HG03280 (cell line): ENCODE data around the gene BTD.

Experiments used
- ATAC-seq: cut with Tn5 transposase; IDR thresholded peaks from one replicate; pipeline ENCODE4 v1.9.1; 2021; ENCODE audit warnings: mild to moderate bottlenecking, moderate library complexity; ENCODE audit not compliant: unreplicated experiment

BTD gene, protein sequence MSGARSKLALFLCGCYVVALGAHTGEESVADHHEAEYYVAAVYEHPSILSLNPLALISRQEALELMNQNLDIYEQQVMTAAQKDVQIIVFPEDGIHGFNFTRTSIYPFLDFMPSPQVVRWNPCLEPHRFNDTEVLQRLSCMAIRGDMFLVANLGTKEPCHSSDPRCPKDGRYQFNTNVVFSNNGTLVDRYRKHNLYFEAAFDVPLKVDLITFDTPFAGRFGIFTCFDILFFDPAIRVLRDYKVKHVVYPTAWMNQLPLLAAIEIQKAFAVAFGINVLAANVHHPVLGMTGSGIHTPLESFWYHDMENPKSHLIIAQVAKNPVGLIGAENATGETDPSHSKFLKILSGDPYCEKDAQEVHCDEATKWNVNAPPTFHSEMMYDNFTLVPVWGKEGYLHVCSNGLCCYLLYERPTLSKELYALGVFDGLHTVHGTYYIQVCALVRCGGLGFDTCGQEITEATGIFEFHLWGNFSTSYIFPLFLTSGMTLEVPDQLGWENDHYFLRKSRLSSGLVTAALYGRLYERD

DNA sequence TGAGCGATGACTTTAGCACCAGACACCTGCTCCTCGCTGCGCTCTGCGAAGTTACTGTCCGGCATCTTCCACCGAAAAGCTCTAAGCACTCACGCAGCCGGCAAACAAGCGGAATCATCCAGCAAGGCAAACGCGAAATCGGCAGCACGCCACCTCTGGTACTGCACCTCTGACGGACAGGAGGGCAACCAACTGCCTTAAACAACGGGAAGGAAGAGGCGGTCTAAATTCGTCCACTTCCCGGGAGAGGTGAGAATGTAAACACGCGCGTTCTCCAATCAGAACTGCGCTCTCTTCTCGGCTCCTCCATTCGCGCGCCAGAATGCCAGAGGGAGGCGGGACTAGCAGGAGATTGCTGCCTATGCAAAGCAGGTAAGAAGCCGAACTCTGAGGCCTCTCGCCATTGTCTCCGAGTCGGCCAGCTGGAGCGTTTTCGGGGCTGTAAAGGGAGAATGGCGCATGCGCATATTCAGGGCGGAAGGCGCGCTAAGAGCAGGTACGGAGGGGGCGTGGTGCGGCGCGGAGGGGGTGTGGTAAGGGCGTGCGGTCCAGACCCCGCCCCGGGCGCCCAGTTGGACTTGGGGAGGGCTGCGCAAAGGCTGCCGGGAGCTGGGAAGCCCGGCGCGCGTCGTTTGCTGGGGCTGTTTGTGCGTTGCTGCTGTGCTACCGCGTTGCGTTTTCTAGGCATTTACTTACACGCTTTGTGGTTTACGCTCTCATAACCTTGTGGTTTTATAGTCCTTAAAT is at the start of gene BTD, which contains the start of gene HACL1:
BTD (plus strand) TSS at position 347 of the 747 bp plus-strand sequence. CDS start 33,695 bp downstream, outside the sequence.
HACL1 (minus strand) TSS at position 171 of the 747 bp plus-strand sequence; CDS start at position 65, 106 bp downstream.
- ATAC-seq = peak; percentile 95

DNA sequence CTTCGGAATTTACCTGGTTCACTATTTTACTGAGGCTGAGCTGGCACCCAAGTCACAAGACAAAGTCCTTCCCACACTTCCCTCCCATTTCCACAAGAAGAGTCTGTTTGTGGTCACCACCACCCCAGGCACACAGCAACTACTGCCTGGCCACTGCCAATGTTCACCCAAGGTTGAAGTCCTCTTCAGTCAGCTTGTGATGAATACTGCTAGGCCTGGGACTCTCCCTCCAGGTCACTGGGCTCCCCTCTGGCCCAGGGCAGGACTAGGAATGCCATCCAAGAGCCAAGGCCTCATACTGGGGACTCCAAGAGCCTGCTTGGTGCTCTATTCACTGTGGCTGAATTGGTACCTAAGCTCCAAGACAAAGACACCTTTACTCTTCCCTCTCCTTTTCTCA is 49.6 kb upstream of the BTD start:
- no peak for ATAC-seq

DNA sequence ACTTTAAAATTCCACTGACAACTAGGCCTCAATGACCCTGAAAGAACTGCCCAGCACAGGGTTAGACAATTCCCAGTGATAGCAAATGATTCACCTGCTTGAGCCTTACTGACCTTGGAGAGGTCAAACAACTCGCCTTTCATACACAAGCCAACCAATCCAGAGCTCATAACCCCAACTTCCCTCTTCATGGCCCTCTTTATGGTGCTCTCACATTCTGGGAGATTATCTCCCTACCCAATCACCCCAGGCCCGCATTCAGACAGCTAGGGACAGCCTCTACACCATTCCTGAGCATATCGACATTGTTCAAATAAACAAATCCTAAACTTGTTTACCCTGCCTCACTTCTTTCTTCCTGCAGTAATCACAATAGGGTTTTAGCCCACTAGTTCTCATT is 47.8 kb upstream of the BTD start:
- no peak for ATAC-seq

DNA sequence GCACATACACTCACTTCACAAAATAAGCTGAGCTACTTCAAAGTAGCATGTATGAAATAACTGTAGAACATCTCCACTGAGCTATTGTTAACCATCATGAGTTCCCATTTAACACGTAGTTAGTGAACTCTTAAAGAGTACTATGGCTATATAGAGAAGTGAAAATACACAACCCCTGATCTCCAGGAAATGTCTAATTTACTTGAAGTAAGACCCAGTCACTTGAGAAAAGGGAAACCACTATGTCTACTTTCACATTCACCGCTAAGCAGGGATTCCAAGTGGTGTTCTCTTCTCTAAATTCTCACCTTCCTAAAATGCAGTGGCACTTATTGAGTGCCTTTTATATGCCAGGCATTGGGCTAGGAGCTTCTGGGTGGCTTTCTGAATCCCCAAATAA is 45.0 kb upstream of the BTD start:
- ATAC-seq = peak; percentile 82

DNA sequence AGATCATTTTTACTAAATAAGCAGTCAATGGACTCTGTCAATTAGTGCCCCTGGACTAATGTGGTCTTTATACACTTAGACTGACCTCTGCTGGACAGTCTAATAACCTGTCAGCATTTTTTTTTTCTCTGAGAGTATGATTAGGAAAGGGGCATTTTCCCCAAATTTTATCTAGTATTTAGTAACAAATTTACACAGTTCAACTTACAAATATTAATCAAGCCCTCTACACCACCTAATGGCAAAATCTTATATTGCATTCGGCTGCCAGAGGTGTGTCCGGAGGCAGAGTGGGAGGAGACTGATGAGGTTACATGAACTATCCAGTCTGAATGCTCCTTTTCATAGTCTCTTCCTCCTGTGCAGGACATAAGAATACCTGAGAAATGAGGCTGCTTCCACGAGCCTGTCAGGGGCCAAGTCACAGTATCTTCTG is 44.0 kb upstream of the BTD start:
- ATAC-seq = peak; percentile 45

DNA sequence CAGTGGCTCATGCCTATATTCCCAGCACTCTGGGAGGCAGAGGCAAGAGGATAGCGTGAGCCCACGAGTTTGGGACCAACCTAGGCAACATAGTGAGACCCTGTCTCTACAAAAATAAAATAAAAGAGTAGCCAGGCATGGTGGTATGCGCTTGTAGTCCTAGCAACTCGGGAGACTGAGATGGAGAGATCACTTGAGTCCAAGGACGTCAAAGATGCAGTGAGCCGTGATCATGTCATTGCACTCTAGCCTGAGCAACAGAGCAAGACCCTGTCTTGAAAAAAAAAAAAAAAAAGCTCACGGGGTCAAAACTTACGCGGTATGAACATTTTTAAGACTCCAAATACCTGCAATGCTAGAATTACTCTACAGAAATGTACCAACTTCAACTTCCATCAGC is 43.0 kb upstream of the BTD start:
- no peak for ATAC-seq

DNA sequence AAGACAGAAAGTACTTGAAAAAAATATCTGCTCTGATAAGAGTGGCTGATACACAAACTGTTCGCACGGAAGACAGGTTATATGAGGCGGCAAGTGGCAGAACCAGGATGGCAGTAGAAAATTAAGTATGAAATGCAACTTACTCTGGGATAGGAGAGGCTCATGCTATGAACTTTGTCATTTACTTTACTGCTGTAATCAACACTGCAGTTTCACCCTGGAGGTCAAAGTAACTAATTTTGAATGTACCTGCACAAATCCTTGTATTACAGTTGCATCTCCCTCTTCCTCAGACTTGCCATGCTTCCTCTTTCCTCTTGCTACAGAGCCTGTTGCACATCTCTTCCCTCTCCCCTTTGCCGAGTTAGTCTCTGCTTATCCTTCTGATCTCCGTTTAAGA is 39.0 kb upstream of the BTD start:
- ATAC-seq = no peak

DNA sequence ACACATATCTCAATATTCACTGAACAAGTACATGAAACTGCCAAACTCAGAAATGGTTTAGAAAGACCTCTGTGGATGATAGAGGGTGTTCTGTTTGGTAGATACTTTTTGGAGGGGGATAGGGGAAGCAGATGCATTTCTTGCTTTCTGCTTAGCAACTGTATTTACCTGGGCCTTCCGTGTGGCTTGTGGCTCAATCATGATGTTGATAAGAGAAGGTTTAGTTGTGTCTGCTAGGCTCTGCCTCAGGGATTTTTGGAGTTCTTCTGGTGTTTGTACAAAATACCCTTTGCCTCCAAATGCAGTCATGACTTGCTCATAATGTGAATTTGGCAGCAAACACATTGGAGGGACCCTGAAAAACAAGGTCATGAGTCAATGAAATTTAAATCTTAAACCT is 38.4 kb upstream of the BTD start:
- no peak for ATAC-seq

DNA sequence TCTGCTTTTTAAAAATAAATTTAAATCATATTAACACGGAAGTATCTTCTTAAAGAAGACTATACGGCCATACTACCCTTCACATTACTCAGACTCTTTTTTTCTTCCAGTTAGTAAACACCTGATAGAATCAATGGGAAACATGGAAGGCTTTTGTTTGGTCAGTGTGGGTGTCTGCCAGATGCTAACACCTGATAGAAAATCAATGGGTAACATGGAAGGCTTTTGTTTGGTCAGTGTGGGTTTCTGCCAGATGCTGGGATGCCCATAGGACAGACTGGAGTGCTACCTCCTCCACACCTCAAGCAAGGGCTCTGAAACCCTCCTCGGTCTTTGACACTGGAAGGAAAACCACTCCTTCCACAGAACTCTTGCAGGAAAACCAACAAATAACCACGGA is 29.4 kb upstream of the BTD start:
- ATAC-seq = no peak

DNA sequence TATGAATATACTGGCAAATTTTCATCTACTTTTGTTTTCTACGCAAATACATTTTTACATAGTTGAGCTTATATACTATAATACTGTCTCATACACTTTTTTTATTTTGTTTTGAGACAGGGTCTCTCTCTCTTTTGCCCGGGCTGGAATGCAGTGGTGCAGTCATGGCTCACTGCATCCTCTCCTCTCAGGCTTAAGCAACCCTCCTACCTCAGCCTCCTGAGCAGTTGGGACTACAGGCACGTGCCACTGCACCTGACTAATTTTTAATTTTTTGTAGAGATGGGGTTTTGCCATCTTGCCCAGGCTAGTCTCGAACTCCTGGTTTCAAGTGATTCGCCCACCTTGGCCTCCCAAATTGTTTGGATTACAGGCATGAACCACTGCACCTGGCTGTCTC is 26.1 kb upstream of the BTD start:
- ATAC-seq = no peak

DNA sequence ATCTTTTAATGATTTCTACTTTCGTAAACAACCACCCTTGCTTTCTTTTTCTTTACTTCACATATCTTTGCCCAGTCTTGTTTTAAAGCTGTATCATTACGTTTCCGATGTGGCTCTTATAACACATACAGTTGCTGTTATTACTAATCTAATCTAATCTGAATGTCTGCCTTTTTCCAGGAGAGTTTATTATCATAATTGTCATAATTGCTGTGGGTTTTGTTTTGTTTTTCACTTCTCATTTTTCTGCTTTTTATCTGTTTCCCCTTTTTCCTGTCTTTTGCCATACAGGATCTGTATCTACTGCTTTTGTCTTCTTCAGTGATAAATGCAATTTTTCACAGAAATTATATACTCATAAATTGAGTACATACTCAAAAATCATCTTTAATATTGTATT is 25.1 kb upstream of the BTD start:
- ATAC-seq = no peak

DNA sequence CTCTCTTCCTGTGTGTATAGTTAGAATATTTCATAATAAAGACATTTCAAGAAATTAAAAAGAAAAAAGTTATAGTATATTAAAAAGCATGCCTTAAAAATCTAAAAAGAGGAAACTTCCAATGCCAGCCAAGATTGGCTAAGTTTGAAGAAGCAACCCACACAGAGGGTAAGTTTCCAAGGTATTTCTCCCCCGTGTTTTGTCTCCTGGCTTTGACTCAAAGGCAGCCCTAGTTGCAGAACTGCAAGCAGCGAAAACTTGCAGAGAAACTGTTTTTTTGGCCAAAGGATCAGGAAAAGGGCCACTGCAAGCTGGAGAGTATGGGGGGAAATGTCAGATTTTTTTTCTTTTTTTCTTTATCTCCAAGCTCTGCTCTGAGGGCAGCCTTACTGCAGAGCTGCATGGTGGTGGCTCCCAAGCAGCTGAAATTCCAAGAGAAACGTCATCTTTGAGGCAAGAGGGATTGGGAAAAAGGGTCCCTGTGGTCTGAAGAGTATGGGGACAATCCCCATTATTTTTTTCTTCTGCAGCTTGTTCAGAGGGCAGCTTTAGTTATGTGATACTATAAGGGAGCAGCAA is 23.2 kb upstream of the BTD start:
- no peak for ATAC-seq

DNA sequence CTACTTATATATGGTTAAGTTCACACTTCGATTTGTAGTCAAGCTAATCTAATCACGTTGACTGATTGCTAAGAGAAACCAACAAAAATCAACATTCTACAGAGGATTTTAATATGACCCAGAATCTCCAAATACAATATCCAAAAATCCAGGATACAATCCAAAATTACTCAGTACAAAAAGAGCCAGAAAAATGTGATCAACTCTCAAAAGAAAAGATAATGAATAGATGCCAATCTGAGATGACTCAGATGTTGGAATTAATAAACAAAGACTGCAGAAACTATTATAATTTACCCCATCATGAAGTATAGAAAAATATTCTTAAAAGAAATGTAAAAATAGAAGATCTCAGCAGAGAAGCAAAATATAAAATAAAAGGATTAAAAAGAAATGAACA is 22.5 kb upstream of the BTD start:
- no peak for ATAC-seq

DNA sequence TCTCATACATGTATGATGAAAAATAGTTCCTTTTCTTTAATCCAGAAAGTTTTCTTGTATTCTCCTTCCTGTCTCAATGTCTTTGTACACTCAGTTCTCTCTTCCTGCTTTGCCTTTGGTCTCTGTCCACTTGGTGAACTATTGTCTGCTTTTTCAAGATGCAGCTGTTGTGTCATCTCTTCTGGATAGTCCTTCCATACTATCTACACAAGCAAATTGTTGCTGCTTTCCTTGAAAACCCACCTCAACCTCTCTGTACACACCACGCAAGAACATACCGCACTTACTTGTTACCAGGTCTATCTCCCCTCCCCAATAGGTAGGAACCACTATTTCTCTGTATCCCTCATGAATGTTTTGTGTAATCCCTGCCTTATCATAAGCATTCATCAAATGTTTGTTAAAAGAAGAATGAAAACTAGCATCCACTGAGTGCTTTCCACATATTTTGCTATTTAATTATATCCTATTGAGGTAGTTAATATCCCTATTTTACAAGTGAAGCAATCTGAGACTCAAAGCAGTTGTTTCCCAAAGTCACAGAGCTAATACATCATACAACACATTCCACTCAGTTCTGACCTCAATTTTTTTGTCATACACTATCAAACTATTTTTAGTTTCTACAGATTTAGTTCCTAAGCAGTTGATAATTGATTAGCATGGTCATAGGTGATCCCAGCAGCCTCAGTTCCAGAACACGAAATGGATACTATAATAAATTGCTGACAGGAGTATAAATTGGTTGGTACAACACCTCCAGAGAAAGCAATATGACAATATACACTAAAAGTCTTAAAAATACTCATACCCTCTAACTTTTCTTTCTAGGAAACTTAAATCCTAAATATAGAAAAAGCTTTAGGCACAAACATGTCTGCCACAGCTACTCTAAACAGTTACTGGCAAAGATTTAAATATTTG is 19.8 kb upstream of the BTD start:
- ATAC-seq = no peak

DNA sequence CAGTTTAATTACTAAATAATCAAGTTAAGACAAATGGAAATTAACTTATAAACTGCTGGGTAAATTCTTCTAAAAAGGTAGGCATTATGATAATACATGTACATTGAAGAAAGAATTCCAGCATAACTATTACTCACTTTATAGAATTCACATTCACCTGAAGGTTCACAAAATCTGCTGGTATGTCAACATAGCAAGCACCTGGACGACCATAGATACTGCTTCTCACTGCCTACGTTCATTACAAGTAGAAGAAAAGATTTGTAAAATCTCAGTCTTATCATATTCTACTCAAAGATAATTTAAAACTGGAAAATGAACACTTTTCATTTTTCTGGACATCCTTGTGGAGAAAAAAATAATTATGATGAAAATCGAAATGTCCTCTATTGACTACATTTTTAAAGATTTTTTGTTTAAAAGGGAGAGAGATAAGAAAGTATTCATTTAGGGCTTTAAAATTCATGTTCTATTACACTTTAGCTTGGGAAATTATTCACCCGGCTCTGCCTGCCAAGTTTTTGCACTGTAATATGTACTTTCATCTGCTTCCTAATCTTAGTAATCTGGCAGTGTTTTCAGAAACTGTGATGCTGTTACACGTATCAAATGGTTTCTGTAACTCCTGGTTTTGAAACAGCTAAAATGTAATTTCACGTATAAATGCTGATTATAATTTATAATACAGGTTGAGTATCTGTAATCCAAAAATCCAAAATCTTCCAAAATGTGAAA is 16.3 kb upstream of the BTD start:
- no peak for ATAC-seq

DNA sequence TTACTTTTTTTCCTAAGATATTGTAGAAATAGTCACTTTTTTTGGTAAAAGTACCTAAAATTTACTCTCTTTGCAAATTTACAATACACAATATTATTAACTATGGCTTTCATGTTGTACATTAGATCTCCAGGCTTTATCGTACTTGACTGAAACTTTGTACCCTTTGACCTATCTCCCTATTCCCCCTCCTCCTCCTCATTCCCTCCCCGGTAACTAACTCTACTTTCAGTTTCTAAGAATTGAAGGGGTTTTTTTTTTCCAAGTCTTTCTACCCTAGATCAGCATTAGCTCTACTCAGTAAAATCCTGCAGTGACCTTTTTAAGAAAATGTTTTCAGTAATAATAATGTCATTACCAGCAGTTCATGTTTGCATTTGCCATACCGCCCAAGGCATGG is 10.3 kb upstream of the BTD start:
- no peak for ATAC-seq

DNA sequence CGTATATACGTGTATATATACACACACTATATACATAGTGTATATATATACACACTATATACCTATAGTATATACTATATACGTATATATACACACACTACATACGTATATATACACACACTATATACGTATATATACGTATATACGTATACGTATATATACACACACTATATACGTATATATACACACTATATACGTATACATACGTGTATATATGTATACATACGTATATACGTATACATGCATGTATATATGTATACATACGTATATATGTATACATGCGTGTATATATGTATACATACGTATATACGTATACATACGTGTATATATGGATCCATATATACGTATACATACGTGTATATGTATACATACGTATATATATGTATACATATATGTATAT is 9.6 kb upstream of the BTD start:
- ATAC-seq = no peak

DNA sequence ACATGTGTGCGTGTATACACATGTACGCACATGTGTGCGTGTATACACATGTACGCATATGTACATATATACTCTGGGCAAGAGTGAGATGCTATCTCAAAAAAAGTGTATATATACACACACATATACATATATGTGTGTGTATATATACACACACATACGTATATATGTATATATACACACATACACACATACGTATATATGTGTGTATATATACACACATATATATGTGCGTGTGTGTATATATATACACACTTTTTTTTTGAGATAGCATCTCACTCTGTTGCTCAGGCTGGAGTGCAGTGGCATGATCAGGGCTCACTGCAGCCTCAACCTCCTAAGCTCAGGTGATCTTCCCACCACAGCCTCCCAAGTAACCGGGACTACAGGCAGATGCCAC is 8.6 kb upstream of the BTD start:
- ATAC-seq = no peak

DNA sequence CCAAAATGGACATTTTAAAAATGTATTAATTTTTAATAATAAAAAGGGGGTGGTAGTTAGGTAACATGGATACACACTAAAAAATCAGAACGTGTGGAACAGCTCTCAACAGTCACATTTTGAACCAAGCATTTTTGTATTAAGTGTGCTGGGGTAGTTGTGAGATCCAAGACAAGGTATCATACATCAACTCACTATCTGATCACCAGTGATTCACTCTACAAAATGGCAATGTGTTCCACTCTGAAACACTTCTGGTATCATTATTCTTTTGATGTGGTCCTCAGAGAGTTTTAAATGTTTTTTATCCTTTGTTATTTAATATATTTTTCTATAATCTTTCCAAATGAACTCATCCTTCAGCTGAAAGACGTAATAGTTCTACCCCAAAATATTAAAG is 5.6 kb upstream of the BTD start:
- ATAC-seq = no peak

DNA sequence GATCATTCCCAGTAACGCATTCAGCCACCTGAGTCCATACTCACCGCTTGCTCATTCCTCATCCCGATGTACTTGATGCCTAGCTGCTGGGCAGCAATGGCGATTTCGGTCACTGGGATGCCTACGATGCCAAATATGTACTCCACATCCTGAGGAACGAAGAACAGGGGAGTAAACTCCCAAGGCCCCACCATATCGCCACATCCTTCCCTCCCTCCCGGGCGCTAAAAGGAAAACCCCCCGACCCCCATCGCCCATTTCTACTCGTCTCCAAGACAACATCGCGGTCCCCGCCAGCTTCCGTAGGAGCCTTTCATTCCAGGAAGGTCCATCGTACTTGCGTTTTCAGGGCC is 523 bp upstream of the BTD start:
- peak; percentile 8 for ATAC-seq
